A549 (cell line): ENCODE measurements around the gene MRPL11.

Experiments used
- CHD4 ChIP-seq: fragments of 200-600 bp; sonication (generic); IDR thresholded peaks from 2 replicates; pipeline ENCODE4 v1.6.1; 2016; ENCODE audit warnings: antibody characterized with exemption, mild to moderate bottlenecking, borderline replicate concordance
- CTCF ChIP-seq: fragments of >200 bp; sonication (Bioruptor Twin); formaldehyde crosslinking; IDR thresholded peaks from 3 replicates; pipeline ENCODE4 v1.5.1; 2016
- SREBF2 ChIP-seq: fragments of 450-650 bp; IDR thresholded peaks from 2 replicates; pipeline ENCODE4 v1.6.1; 2014; ENCODE audit warnings: mild to moderate bottlenecking, moderate library complexity

DNA sequence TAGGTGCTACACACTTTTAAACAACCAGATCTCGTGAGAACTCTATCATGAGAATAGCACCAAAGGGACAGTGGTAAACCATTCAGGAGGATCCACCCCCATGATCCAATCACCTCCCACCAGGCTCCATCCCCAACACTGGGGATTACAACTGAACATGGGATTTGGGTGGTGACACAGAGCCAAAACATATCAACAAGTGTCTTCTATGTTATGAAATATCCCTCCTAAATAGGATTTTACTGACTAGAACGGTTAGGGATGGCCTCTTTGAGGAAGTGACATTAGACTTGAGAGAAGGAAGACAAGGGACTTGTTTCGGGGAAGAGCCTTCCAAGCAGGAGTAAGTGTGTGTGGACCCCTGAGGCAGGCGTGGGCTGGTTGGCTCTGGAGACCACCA, 11.9 kb upstream of the MRPL11 start:
- TF ChIP-seq CTCF (no peak), CHD4 (no peak), SREBF2 (no peak)
